Mucosa of descending colon (tissue), 3 donors: Measurements from ENCODE around the gene TKT. TPM values are rescaled to one million over a fixed set of nuclear protein-coding genes. Genes with fewer than 3 reads are reported as not detected.
A peak's percentile ranks its signal among the peaks of the same experiment; 100 is the strongest.

Source experiments
- ATAC-seq: fragments of 200-7000 bp; cut with Tn5 transposase; one replicate; pipeline ENCODE4 v1.9.1; 2020; ENCODE audit warnings: mild to moderate bottlenecking, moderate library complexity
- DNase-seq, 3 donors: peaks; one replicate each; pipeline ENCODE4 v3.0.0-alpha.2; 2020
- H3K36me3 ChIP-seq: fragments of 200-600 bp; one replicate; pipeline ENCODE4 v1.8.0; 2021; ENCODE audit warnings: low read depth, mild to moderate bottlenecking
- H3K4me1 ChIP-seq: fragments of 200-600 bp; one replicate; pipeline ENCODE4 v1.8.0; 2021; ENCODE audit warnings: low read depth, mild to moderate bottlenecking
- H3K4me3 ChIP-seq: fragments of 200-600 bp; one replicate; pipeline ENCODE4 v1.8.0; 2021; ENCODE audit warnings: mild to moderate bottlenecking
- H3K9me3 ChIP-seq: fragments of 200-600 bp; one replicate; pipeline ENCODE4 v1.8.0; 2021; ENCODE audit warnings: mild to moderate bottlenecking
- CTCF ChIP-seq: fragments of 200-600 bp; IDR thresholded peaks from one replicate; pipeline ENCODE4 v1.8.0; 2022; ENCODE audit warnings: antibody characterized with exemption, mild to moderate bottlenecking
- intact Hi-C, 2 donors: fragments of 100-400 bp; cut with DNase I in 1 of 2; cut with micrococcal nuclease in 1 of 2; formaldehyde crosslinking; loops; one replicate each; pipeline versions ENCODE4 v1.11.0 to v1.11.1; 2022; cut with DNase I, micrococcal nuclease
- total RNA-seq, 3 donors: library from RNA; stranded (reverse); fragmentation: NEBNext Ultra II Directional in 2 of 3; extraction: Animal tissue kit (Norgen Biotek cat#: 25700) in 2 of 3; gene quantifications; one replicate each; pipeline versions ENCODE4 v1.2.1 to v1.2.4, GENCODE V29; 2021 to 2023
- donor health status: DM: no; HTN: no; CAD: no; lungs with moderate emphysema.
- donor health status: DM: no; HTN: no; CAD: no.
- donor health status: DM: no; HTN: yes; CAD: no.

TKT gene
- total RNA-seq, 3 donors from 2014 or later, result 180 to 260 (median 226) TPM

DNA sequence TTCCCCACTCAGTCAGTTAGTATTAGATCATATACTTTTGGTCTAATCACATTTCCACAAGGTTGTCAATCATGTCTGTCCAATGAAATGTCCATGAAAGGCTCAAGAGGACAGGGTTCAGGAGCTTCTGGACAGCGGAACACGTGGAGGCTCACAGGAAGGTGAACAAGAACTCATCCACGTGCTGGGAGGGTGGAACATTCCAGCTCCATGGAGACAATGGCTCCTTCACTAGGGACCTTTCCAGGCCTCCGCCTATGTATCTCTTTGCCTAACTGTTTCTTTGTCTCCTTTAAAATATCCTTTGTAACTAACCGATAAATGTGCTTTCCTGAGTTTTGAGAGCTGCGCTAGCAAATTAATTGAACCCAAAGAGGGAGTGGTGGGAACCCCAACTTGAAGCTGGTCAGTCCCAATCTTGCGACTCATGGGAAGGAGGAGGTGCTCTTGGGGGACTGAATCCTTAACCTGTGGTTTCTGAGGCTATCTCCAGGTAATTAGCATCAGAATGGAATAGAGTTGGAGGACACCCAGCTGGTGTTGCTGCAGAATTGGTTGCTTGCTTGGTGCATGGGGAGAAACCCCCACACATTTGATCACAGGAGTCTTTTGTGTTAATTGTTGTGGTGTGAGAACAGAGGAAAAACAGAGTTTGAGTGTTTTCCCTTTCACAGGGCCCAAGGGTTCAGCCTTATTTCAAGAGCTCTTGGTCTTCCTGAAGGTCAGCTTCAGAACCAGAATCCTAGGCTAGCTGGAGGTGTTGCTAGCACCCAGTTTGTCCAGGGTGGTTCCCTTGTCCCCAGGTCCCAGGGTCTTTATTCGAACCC, 3.0 kb upstream of the TKT start:
- no peaks in the 10 kb centered on the region for H3K36me3 ChIP-seq
- no peak overlapping the region for H3K4me3 ChIP-seq
- no peaks in the 10 kb centered on the region for H3K9me3 ChIP-seq
- DNase-seq (no peak), ATAC-seq (no peak)
- peaks cover 10% of the 10 kb centered on the region for H3K4me1 ChIP-seq
- no peak for TF ChIP-seq CTCF
- intact Hi-C loops, result no loop called here

DNA sequence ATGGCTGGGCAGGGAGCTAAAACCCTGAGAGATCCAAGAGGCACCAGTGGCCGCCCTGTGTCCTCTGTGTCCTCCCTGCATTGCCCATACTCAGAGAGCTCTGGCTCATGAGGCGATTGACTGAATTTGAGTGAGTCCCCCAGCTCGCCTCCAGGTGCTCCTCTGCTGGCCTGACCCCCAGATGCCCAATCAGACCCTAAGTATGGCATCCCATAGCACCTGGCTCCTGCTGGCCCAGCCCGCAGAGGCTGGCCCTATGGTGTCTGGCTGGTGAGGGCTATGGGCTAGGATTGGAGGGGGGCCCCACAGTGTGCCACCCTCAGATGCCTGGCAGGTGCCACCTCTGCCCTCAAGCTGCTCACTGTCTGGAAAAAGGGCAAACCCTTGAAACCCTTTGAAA, 1.6 kb upstream of the TKT start:
- Histone ChIP-seq H3K4me3 (no peak overlapping the region), H3K4me1 (peaks cover 19% of the 10 kb centered on the region), H3K9me3 (no peaks in the 10 kb centered on the region), H3K36me3 (no peaks in the 10 kb centered on the region)
- ATAC-seq (no peak), DNase-seq (no peak)
- no peak for TF ChIP-seq CTCF
- intact Hi-C loops, result no loop called here

GRCh38 chr3:53256704-53257055, 858 bp upstream of the TKT start:
- no peak overlapping the region for H3K4me3 ChIP-seq
- H3K4me1 ChIP-seq, result peaks cover 22% of the 10 kb centered on the region
- H3K36me3 ChIP-seq, result no peaks in the 10 kb centered on the region
- DNase-seq (no peak), ATAC-seq (no peak)
- TF ChIP-seq CTCF, result no peak
- intact Hi-C loops, result no loop called here
- no peaks in the 10 kb centered on the region for H3K9me3 ChIP-seq

- Histone ChIP-seq H3K9me3 (no peaks in the 10 kb centered on the region), H3K4me1 (peaks cover 22% of the 10 kb centered on the region), H3K4me3 (peak overlapping the region; percentile 78), H3K36me3 (no peaks in the 10 kb centered on the region)
- TF ChIP-seq CTCF, result no peak
- DNase-seq, result peak in 1 of 3 donors; percentile 68
- intact Hi-C loops, result no loop called here
- peak; percentile 67 for ATAC-seq
Observed at GRCh38 chr3:53255423-53255774, 423 bp downstream of the TKT start.

DNA sequence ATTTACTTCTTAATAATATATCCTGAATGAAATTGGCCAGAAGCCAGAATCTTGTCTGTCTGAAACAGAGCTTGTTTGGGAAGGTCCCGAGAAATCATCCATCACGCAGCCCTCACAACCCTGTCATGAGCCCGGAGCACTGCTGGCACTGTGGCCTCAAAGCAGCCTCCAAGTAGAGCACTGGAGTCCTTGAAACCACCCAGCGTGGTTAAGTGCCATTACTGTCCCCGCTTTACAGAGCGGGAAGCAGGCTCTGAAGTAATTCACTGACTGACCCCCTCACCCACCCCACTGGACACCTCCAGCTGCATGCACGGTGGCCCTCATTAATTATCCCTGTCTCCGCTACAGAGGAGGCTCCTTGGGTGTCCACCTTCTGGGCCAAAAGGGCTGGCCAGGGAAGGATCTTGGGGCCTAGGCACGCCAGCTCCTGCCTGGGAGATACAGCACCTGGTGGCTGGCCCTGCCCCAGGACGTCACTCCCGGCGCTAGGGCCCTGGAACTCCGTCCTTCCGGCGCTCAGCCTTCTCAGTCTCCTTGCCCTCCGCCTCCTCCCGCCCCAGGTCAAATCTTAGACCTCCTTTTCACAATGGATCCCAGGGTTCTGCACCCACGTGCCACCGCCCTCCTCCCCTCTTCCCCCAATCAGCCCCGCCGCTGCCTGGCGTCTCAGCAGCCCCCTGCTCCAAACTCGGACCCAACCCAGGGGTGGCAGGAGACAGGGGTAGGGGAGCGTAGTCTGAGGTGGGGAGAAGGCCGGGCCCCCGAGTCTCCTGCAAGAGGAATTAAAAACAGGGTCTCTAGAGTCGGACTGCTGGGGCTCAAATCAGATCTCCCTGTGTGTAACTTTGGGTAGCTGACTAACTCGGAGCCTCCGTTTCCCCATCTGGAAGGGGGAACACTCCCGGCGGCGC, 1.1 kb downstream of the TKT start:
- DNase-seq (peak; percentile 84 to 89 (median 87)), ATAC-seq (peak; percentile 85)
- peaks cover 22% of the 10 kb centered on the region for H3K4me1 ChIP-seq
- no peaks in the 10 kb centered on the region for H3K36me3 ChIP-seq
- TF ChIP-seq CTCF, result no peak
- no peaks in the 10 kb centered on the region for H3K9me3 ChIP-seq
- intact Hi-C loops, result no loop called here
- H3K4me3 ChIP-seq, result peak overlapping the region; percentile 78
